MM.1S (cell line): ENCODE results near the gene PLXNA4.

Source experiments
- DNase-seq: peaks from one replicate; pipeline ENCODE4 v3.0.0-alpha.2; 2015
- H2AFZ ChIP-seq: fragments of 300-600 bp; sonication (generic); 2 replicates; pipeline ENCODE4 v1.6.0; 2016; ENCODE audit warnings: antibody characterized with exemption, low read length
- H3F3A ChIP-seq: fragments of 300-600 bp; sonication (generic); 2 replicates; pipeline ENCODE4 v1.6.1; 2016; ENCODE audit warnings: mild to moderate bottlenecking, antibody characterized with exemption, low read length, moderate library complexity, mixed read lengths; ENCODE audit not compliant: insufficient read depth
- H3K27ac ChIP-seq: fragments of 300-600 bp; sonication (generic); 2 replicates; pipeline ENCODE4 v1.5.1; 2016; ENCODE audit warnings: mild to moderate bottlenecking, low read length
- H3K27me3 ChIP-seq: fragments of 300-600 bp; sonication (generic); replicated peaks from 2 replicates; pipeline ENCODE4 v1.6.0; 2016; ENCODE audit warnings: low read length; ENCODE audit not compliant: insufficient read depth
- H3K36me3 ChIP-seq: fragments of 300-600 bp; sonication (generic); replicated peaks from 2 replicates; pipeline ENCODE4 v1.6.1; 2016; ENCODE audit warnings: mild to moderate bottlenecking, low read length, mixed read lengths; ENCODE audit not compliant: insufficient read depth
- H3K4me1 ChIP-seq: fragments of 300-600 bp; sonication (generic); 2 replicates; pipeline ENCODE4 v1.6.1; 2016; ENCODE audit warnings: low read length, mixed read lengths
- H3K4me2 ChIP-seq: fragments of 300-600 bp; sonication (generic); 2 replicates; pipeline ENCODE4 v1.6.0; 2016; ENCODE audit warnings: low read depth, low read length
- H3K4me3 ChIP-seq: fragments of 300-600 bp; sonication (generic); 2 replicates; pipeline ENCODE4 v1.5.1; 2016; ENCODE audit warnings: low read length, mixed read lengths
- H3K79me2 ChIP-seq: fragments of 300-600 bp; sonication (generic); 2 replicates; pipeline ENCODE4 v1.6.1; 2016; ENCODE audit warnings: mixed run types, low read length, mixed read lengths
- H3K9ac ChIP-seq: fragments of 300-600 bp; sonication (generic); 2 replicates; pipeline ENCODE4 v1.6.1; 2016; ENCODE audit warnings: low read length, mixed read lengths
- H3K9me2 ChIP-seq: fragments of 300-600 bp; sonication (generic); replicated peaks from 2 replicates; pipeline ENCODE4 v1.6.1; 2016; ENCODE audit warnings: mild to moderate bottlenecking, low read length, mixed read lengths; ENCODE audit not compliant: insufficient read depth
- H3K9me3 ChIP-seq: fragments of 300-600 bp; sonication (generic); replicated peaks from 2 replicates; pipeline ENCODE4 v1.6.1; 2016; ENCODE audit warnings: mild to moderate bottlenecking, low read length, mixed read lengths; ENCODE audit not compliant: insufficient read depth
- H4K20me1 ChIP-seq: fragments of 300-600 bp; sonication (generic); 2 replicates; pipeline ENCODE4 v1.6.1; 2016; ENCODE audit warnings: mild to moderate bottlenecking, low read length, moderate library complexity, mixed read lengths; ENCODE audit not compliant: insufficient read depth
- CTCF ChIP-seq: fragments of 300-600 bp; sonication (generic); IDR thresholded peaks from 2 replicates; pipeline ENCODE4 v1.5.1; 2016; ENCODE audit warnings: antibody characterized with exemption, low read length, mixed read lengths
- EZH2 ChIP-seq: fragments of 300-600 bp; sonication (generic); optimal IDR thresholded peaks from 2 replicates; pipeline ENCODE3; 2017; ENCODE audit warnings: low read depth, mild to moderate bottlenecking, antibody characterized with exemption, low read length, mixed read lengths
- EZH2phosphoT487 ChIP-seq: fragments of 300-600 bp; sonication (generic); IDR thresholded peaks from 2 replicates; pipeline ENCODE4 v1.6.1; 2018; ENCODE audit warnings: antibody characterized with exemption, low read length

Gene PLXNA4

DNA sequence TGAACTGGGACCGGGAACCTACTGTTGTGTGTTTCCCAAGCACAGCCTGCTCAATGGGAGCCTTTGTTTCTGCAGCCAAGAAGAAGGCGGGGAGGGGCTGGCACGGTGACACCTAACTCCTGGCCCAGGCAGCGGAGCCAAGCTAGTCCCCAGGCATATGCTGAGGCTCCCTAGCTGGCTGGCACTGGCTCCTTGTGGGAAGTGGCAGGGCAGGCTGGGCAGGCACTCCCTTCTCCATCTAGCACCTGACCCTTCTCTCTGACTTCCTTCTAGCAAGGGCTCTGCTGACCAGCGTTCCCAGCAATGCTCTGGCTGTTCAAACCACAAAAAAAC is 325.0 kb downstream of the PLXNA4 start:
- no peak overlapping the region for H2AFZ ChIP-seq
- no peak overlapping the region for H3K4me3 ChIP-seq
- no peaks in the 10 kb centered on the region for H3K79me2 ChIP-seq
- no peaks in the 10 kb centered on the region for H3K36me3 ChIP-seq
- no peak overlapping the region for H3K9ac ChIP-seq
- DNase-seq: no peak
- H3K4me1 ChIP-seq: no peaks in the 10 kb centered on the region
- no peak overlapping the region for H3K4me2 ChIP-seq
- H3F3A ChIP-seq: no peaks in the 10 kb centered on the region
- no peaks in the 10 kb centered on the region for H3K9me3 ChIP-seq
- no peak for TF ChIP-seq CTCF
- TF ChIP-seq EZH2phosphoT487: no peak
- TF ChIP-seq EZH2: no peak
- H3K27ac ChIP-seq: no peak overlapping the region
- no peaks in the 10 kb centered on the region for H3K9me2 ChIP-seq
- H4K20me1 ChIP-seq: no peaks in the 10 kb centered on the region
- H3K27me3 ChIP-seq: no peaks in the 10 kb centered on the region

- Histone ChIP-seq H3K9me3 (no peaks in the 10 kb centered on the region), H3K27ac (no peak overlapping the region), H3F3A (no peaks in the 10 kb centered on the region), H3K27me3 (no peaks in the 10 kb centered on the region), H3K79me2 (no peaks in the 10 kb centered on the region), H2AFZ (no peak overlapping the region), H3K36me3 (no peaks in the 10 kb centered on the region), H3K4me3 (no peak overlapping the region), H3K4me2 (no peak overlapping the region), H4K20me1 (no peaks in the 10 kb centered on the region), H3K9me2 (no peaks in the 10 kb centered on the region), H3K9ac (no peak overlapping the region), H3K4me1 (no peaks in the 10 kb centered on the region)
- no peak for TF ChIP-seq EZH2phosphoT487
- TF ChIP-seq EZH2: no peak
- no peak for DNase-seq
These were observed 325.6 kb downstream of the PLXNA4 start for GRCh38 chr7:132250480-132251326.

GRCh38 chr7:132249256-132249971 is 326.9 kb downstream of the PLXNA4 start:
- H3K4me2 ChIP-seq: no peak overlapping the region
- H3F3A ChIP-seq: no peaks in the 10 kb centered on the region
- H3K79me2 ChIP-seq: no peaks in the 10 kb centered on the region
- H3K4me3 ChIP-seq: no peak overlapping the region
- no peak overlapping the region for H2AFZ ChIP-seq
- H4K20me1 ChIP-seq: no peaks in the 10 kb centered on the region
- no peak for DNase-seq
- no peak overlapping the region for H3K9ac ChIP-seq
- no peaks in the 10 kb centered on the region for H3K36me3 ChIP-seq
- no peaks in the 10 kb centered on the region for H3K9me2 ChIP-seq
- H3K9me3 ChIP-seq: no peaks in the 10 kb centered on the region
- no peaks in the 10 kb centered on the region for H3K4me1 ChIP-seq
- H3K27me3 ChIP-seq: no peaks in the 10 kb centered on the region
- H3K27ac ChIP-seq: no peak overlapping the region
- TF ChIP-seq EZH2 (no peak), CTCF (peak; percentile 21; the same call in 1 of the 2 replicates), EZH2phosphoT487 (no peak)
